HG03097 (cell line): Measurements from ENCODE around the gene MT1E.
"Not testable (repeated sequence)": the region's sequence is repeated elsewhere in the genome, so short reads cannot be mapped to it uniquely, and the experiment has no call there.

Experiments
- ATAC-seq: cut with Tn5 transposase; IDR thresholded peaks from one replicate; pipeline ENCODE4 v1.9.1; 2021; ENCODE audit not compliant: unreplicated experiment, low FRiP score

The MT1E gene

GRCh38 chr16:56669005-56669839, 43.6 kb downstream of the MT1E start, which contains the start of gene MT1H:
MT1H (plus strand) TSS chr16:56669814; CDS start chr16:56669885, 71 bp downstream.
- ATAC-seq = no peak

DNA sequence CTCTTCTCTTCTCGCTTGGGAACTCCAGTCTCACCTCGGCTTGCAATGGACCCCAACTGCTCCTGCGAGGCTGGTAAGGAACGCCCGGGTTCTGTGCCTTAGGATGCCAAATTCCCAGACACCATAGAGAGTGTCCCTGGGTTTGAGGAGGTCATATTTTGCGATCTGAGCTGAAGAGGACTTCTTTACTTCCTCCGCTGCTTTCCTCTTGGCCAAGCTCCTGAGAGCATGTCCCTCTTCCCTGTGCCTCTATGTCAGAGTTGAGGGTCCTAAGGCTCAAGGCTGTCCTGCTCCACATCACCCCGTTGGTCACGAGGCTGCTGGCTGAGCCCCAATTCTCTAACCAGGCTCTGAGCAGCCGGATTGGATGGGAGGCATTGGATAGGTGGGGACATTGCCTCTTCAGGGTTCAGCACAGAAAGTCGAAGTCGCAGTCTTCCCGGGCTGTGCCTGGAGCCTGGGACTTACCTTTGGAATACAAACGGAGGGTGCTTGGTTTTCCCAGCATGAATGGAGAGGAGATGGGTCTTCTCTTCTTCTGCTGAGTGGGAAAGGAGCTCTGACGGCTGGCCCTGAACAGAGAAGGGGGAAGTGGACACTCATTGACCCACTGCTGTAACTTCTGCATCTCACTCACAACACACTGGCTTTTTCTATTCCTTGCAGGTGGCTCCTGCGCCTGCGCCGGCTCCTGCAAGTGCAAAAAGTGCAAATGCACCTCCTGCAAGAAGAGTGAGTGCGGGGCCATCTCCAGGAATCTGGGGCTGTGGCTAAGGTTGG, 44.4 kb downstream of the MT1E start:
- no peak for ATAC-seq

DNA sequence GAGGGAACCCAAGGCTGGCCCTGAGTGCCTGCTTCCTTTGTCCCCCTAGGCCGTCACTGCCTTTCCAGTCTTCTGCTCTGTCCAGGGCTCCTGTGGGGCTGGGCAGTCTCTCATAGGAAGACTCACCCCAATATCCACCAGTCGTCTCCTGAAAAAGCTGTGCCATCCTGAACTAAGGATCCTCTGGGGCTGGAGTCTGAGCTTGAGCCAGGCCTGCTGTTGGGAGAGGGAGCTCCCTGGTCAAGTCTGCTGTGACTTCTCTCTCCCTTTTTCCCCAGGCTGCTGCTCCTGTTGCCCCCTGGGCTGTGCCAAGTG, 45.0 kb downstream of the MT1E start:
- no peak for ATAC-seq

DNA sequence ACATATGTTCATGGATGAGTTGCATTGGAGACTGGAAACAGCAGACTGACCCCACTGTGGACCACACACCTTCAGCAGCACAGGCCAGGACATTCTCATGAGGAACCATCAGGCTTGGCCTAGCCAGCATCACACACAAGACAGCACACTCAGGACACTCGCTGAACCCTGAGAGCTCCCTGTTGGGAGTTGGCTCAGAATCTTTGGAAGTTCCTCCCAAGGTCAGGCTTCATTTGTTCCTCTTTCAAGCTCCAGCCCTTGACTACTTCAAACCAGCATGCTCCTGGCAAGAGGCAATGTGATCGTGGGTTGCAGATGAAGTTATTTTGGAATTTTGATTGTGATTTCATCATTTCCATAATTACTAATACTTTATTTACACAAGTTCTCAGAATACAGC, 46.1 kb downstream of the MT1E start:
- ATAC-seq = not testable (repeated sequence)

DNA sequence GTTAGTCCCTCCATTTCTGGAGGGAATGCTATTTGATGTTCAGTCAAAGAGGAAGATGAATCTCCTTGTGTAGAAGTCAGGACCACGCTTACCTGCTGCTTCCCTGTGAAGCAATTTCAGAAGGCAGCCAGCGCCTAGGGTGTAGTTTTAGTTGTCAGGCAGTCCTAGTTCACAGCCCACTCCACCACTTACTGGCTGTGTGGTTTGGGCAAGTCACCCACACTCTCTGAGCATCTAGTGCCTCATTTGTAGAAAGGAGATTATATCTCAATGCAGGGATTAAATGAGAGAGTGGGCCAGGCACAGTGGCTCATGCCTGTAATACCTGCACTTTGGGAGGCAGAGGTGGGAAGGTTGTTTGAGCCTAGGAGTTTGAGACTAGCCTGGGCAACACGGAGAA, 46.6 kb downstream of the MT1E start:
- ATAC-seq = not testable (repeated sequence)

GRCh38 chr16:56672761-56673536, 47.4 kb downstream of the MT1E start:
- ATAC-seq = no peak

- no peak for ATAC-seq
Observed at GRCh38 chr16:56673921-56674320, 48.3 kb downstream of the MT1E start.

DNA sequence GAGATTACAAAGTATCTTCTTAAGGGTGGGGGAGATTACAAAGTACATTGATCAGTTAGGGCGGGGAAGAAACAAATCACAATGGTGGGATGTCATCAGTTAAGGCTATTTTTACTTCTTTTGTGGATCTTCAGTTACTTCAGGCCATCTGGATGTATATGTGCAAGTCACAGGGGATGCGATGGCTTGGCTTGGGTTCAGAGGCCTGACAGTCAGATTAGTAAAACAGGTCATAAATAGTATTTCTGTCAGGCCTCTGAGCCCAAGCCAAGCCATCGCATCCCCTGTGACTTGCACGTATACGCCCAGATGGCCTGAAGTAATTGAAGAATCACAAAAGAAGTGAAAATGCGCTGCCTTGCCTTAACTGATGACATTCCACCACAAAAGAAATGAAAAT, 49.0 kb downstream of the MT1E start:
- ATAC-seq = not testable (repeated sequence)

- ATAC-seq = no peak
Observed at GRCh38 chr16:56675685-56676210, 50.2 kb downstream of the MT1E start.
